GM12873 (cell line): Measurements from ENCODE around the gene NCOA7.

Experiments used
- CTCF ChIP-seq: IDR thresholded peaks from 2 replicates; pipeline ENCODE4 v1.5.1; 2012; ENCODE audit warnings: low read depth, mild to moderate bottlenecking, moderate library complexity, low read length, control low read depth; ENCODE audit not compliant: insufficient read depth; ENCODE audit errors: missing control alignments

NCOA7 gene

GRCh38 chr6:125868678-125869395 is 78.1 kb downstream of the NCOA7 start:
- TF ChIP-seq CTCF, result no peak

- no peak for TF ChIP-seq CTCF
Observed at GRCh38 chr6:125869427-125869826, 78.7 kb downstream of the NCOA7 start.

- no peak for TF ChIP-seq CTCF
Observed at GRCh38 chr6:125871365-125871764, 80.6 kb downstream of the NCOA7 start.

GRCh38 chr6:125872259-125872921 is 81.6 kb downstream of the NCOA7 start:
- no peak for TF ChIP-seq CTCF

- no peak for TF ChIP-seq CTCF
Observed at GRCh38 chr6:125882243-125882642, 91.5 kb downstream of the NCOA7 start.

GRCh38 chr6:125884634-125885371 is 94.0 kb downstream of the NCOA7 start:
- TF ChIP-seq CTCF, result no peak

- TF ChIP-seq CTCF, result no peak
Observed at GRCh38 chr6:125886021-125886420, 95.3 kb downstream of the NCOA7 start.
